ENCODE results near the gene REG1B. TPM values are rescaled to one million over a fixed set of nuclear protein-coding genes. Genes with fewer than 3 reads are reported as not detected.

The REG1B gene
- polyA plus RNA-seq (2014; cell fraction: cytosol; rRNA removed), result 1.9 and 3.7 TPM in 2 replicates
- polyA plus RNA-seq (2014; cell fraction: nucleus; rRNA removed), result 0.83 and 0.95 TPM in 2 replicates

GRCh38 chr2:79087785-79088364, at the start of gene REG1B:
Gene REG1B, minus strand, starts transcription at chr2:79087993. Its CDS starts 381 bp downstream, at chr2:79087612.
- no peak for DNase-seq (ENCODE audit: low spot score)

- DNase-seq (ENCODE audit: low spot score), result no peak
Measured at GRCh38 chr2:79131687-79132086, 43.9 kb upstream of the REG1B start.

- no peak for DNase-seq (ENCODE audit: low spot score)
Measured at GRCh38 chr2:79129804-79130203, 42.0 kb upstream of the REG1B start.

- no peak for DNase-seq (ENCODE audit: low spot score)
Measured at GRCh38 chr2:79129260-79129659, 41.5 kb upstream of the REG1B start.

GRCh38 chr2:79128406-79128805, 40.6 kb upstream of the REG1B start:
- no peak for DNase-seq (ENCODE audit: low spot score)

- DNase-seq (ENCODE audit: low spot score), result no peak
Measured at GRCh38 chr2:79125721-79125985, 37.9 kb upstream of the REG1B start.

GRCh38 chr2:79124907-79125720, 37.3 kb upstream of the REG1B start:
- no peak for DNase-seq (ENCODE audit: low spot score)

GRCh38 chr2:79122676-79123075, 34.9 kb upstream of the REG1B start:
- DNase-seq (ENCODE audit: low spot score), result no peak

GRCh38 chr2:79120194-79120713, 32.5 kb upstream of the REG1B start, which contains the start of gene REG1A:
Gene REG1A, plus strand, starts transcription at chr2:79120488. Its CDS starts 374 bp downstream, at chr2:79120862.
- no peak for DNase-seq (ENCODE audit: low spot score)

- DNase-seq (ENCODE audit: low spot score), result no peak
Measured at GRCh38 chr2:79116997-79117928, 29.5 kb upstream of the REG1B start.

- DNase-seq (ENCODE audit: low spot score), result no peak
Measured at GRCh38 chr2:79114797-79115494, 27.2 kb upstream of the REG1B start.

GRCh38 chr2:79112269-79112668, 24.5 kb upstream of the REG1B start:
- no peak for DNase-seq (ENCODE audit: low spot score)

- DNase-seq (ENCODE audit: low spot score), result no peak
Measured at GRCh38 chr2:79105259-79105658, 17.5 kb upstream of the REG1B start.

GRCh38 chr2:79103214-79103613, 15.4 kb upstream of the REG1B start:
- no peak for DNase-seq (ENCODE audit: low spot score)

- DNase-seq (ENCODE audit: low spot score), result no peak
Measured at GRCh38 chr2:79101024-79101423, 13.2 kb upstream of the REG1B start.

- no peak for DNase-seq (ENCODE audit: low spot score)
Measured at GRCh38 chr2:79100285-79100684, 12.5 kb upstream of the REG1B start.

GRCh38 chr2:79099140-79099686, 11.4 kb upstream of the REG1B start:
- DNase-seq (ENCODE audit: low spot score), result no peak

- no peak for DNase-seq (ENCODE audit: low spot score)
Measured at GRCh38 chr2:79097843-79098242, 10.1 kb upstream of the REG1B start.

GRCh38 chr2:79090693-79091092, 2.9 kb upstream of the REG1B start:
- no peak for DNase-seq (ENCODE audit: low spot score)

- no peak for DNase-seq (ENCODE audit: low spot score)
Measured at GRCh38 chr2:79086255-79086654, 1.5 kb downstream of the REG1B start.

- DNase-seq (ENCODE audit: low spot score), result no peak
Measured at GRCh38 chr2:79085382-79085781, 2.4 kb downstream of the REG1B start.

Measured in SK-N-DZ (cell line).